Stimulated activated CD8-positive, alpha-beta memory T cell treated with anti-CD3 and anti-CD28 coated beads, Interleukin-2, amount 100 ng/mL, for 48 hours (primary cell): Measurements from ENCODE around the gene PLEKHO2.
"Not testable (repeated sequence)": the region's sequence is repeated elsewhere in the genome, so short reads cannot be mapped to it uniquely, and the experiment has no call there.

Experiments used
- DNase-seq, 2 donors: peaks; one replicate each; pipeline ENCODE4 v3.0.0-alpha.2; 2020; ENCODE audit warnings: low read depth in 2 of 2

Gene PLEKHO2

GRCh38 chr15:64841344-64842095 lies at the start of gene PLEKHO2:
Gene PLEKHO2 (plus strand): TSS chr15:64841915. CDS start chr15:64842017, 102 bp downstream.
- DNase-seq = peak; percentile 81 to 88

DNA sequence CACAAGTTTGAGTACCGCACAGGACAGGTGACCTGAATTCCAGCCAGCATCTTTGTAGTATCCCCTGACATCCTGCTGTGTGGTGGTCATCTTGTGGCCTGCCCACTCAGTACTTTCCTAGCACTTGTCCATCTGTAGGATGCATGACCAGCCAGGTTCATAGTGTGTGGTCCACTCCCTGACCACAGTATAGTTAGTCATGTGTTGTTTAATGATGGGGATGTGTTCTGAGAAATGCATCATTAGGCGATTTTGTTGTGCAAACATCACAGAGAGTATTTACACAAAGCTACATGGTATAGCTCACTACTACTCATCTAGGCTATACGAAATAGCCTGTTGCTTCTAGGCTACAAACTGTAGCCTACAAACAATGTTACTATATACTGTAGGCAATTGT lies 49.4 kb upstream of the PLEKHO2 start:
- no peak for DNase-seq

GRCh38 chr15:64795299-64795698 lies 46.4 kb upstream of the PLEKHO2 start:
- DNase-seq = not testable (repeated sequence)

- not testable (repeated sequence) for DNase-seq
Measured at GRCh38 chr15:64795921-64796320, 45.8 kb upstream of the PLEKHO2 start.

DNA sequence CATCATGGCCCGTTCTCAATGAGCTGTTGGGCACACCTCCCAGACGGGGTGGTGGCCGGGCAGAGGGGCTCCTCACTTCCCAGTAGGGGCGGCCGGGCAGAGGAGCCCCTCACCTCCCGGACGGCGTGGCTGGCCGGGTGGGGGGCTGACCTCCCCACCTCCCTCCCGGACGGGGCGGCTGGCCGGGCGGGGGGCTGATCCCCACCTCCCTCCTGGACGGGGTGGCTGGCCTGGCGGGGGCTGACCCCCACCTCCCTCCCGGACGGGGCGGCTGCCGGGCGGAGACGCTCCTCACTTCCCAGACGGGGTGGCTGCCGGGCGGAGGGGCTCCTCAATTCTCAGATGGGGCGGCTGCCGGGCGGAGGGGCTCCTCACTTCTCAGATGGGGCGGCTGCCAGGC lies 42.8 kb upstream of the PLEKHO2 start:
- DNase-seq = not testable (repeated sequence)

DNA sequence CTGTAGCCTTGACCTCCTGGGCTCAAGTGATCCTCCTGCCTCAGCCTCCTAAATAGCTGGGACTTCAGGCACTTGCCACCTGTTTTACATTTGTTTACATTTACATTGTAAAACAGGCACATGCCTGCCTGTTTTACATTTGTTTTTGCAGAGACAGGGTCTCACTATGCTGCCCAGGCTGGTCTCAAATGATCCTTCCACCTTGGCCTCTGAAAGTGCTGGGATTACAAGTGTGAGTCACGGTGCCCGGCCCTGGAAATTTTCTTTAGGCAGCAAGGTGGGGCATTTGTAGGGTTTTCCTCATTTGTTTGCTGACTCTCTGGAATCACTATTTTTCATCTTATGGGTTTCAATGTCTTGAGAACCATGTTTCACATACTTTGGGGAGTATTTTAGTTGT lies 41.2 kb upstream of the PLEKHO2 start:
- no peak for DNase-seq

- DNase-seq = no peak
Measured at GRCh38 chr15:64803526-64803925, 38.2 kb upstream of the PLEKHO2 start.

GRCh38 chr15:64804619-64805018 lies 37.1 kb upstream of the PLEKHO2 start:
- DNase-seq = no peak

DNA sequence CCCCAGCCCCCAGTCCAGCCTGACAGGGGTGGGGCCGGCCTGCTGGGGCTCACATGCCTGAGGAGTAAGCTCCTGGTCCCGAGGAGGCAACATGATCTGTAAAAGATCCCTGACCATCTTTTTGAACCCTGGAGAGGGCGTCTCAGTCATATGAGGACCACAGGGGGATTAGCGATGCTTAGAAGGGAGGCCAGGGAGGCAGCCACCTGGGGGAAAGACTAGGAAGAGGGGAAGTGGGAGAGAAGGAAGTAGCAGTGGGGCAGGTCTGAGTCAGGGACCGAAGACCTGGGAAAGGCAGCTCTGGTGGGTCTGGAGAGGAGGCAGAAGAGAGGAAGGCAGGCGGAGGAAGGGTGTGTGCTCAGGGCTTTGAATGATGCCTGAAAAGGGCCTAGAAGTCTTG lies 35.2 kb upstream of the PLEKHO2 start:
- DNase-seq = no peak

- no peak for DNase-seq
Measured at GRCh38 chr15:64807051-64807749, 34.5 kb upstream of the PLEKHO2 start.

DNA sequence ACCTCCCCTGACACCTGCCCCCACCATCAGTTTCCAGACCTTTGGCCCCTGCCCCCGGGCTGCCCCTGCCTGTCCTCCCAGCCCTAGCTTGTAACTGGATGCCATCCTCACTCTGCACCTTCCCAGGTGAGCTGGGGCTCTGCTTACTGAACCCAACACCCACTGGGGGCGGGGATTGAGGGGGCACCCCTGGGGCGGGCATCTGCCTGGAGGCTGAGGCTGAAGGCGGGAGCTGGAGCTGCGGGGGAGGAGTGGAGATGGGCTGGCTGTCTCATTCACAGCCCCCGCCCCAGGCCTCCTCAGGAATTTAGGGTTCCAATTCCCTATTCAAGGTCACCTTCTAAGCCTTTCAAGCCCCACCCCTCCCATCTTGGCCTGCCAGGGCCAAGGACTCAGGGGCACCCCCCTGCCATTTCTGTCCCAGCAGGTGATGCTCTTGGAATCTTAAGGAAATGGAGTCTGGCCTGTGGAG lies 33.9 kb upstream of the PLEKHO2 start:
- no peak for DNase-seq

- no peak for DNase-seq
Measured at GRCh38 chr15:64808785-64809453, 32.8 kb upstream of the PLEKHO2 start.

- DNase-seq = peak; percentile 51 to 61
Measured at GRCh38 chr15:64809649-64810496, 31.8 kb upstream of the PLEKHO2 start.

DNA sequence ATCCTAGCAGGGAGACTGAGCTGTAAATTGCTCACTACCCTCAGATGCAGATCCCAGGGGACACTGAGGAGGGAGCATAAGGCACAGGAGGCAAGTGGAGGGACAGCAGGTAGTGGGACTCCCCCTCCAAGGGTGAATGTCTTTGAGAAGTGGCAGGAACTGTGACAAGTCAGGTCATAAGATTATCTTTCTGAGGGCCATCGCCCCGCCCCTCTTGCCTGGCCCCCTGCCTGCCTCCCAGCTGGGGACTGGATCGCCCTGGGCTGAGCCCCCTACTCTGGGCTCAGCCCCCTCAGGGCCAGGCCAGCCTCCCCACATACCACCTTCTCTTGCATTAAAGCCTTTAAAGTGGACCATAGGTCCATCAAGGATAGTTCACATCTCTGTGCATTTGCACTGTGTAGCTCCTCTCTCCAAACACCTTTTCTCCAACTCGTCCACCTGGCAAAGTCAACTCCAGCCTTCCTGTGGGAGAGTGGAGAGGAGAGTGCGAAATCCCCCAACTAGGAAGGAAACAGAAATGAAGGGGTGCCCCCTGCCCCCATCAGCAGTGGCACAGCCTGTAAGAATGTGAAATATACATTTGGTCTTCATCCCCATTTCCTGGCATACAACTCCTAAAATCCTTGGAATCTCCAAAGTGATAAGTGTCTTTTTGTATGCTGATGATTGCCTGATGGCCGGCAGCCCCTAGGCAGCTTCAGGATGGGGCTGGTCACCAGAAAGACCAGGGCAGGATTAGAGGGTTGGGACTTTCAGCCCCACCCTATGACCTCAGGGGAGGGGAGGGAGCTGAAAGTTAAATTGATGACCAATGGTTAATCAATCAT lies 31.0 kb upstream of the PLEKHO2 start:
- no peak for DNase-seq

DNA sequence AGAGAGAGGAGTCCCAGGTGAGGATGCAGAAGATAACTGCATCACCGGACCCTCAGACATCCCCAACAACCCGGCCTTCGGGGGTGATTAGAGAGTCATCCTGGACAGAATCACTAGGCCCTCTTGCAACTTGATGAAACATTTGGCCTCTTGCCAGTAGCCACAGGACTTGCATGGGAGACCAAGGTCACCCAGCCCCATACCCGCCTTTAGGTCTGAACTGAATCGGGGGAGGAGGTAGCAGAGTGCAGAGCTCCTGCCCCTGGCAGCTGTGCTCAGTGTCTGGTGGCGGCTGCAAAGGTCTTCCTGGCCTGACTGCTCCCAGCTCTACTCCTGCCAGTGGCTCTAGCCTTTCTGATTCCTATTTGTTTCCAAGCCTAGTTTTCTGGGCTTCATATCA lies 28.6 kb upstream of the PLEKHO2 start:
- no peak for DNase-seq

DNA sequence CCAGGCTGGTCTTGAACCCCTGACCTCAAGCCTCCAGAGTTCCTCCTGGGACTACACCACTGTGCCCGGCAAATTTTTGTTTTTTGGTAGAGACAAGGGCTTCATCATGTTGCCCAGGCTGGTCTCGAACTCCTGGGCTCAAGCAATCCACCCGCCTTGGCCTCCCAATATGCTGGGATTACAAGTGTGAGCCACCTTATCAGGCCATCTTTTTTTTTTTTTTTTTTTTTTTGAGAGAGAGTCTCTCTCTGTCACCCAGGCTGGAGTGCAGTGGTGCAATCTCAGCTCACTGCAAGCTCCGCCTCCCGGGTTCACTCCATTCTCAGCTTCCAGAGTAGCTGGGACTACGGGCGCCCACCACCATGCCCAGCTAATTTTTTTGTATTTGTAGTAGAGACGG lies 27.4 kb upstream of the PLEKHO2 start:
- not testable (repeated sequence) for DNase-seq

GRCh38 chr15:64814965-64815364 lies 26.8 kb upstream of the PLEKHO2 start:
- not testable (repeated sequence) for DNase-seq

GRCh38 chr15:64816452-64816851 lies 25.3 kb upstream of the PLEKHO2 start:
- no peak for DNase-seq

DNA sequence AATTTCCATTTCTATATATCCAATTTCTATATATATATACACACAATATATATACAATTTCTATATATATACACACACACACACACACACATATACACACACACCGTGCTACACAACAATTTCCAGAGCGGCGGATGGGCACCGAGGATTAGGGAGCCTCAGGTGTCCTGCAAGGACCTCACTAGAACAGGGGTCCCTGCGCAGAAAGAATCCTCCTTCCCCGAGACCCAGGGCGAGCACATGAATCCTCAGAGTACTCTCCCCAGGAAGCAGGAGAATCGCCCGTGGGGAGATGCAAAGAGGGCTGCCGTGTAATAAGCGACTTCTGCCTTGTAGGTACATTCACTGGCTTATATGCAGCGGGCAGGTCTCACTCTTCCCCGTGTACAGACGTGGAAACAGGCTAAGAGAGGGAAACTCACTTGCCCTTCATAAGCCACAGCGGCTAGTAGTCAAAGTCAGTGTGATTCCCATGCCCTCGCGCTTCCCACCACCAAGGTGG lies 16.7 kb upstream of the PLEKHO2 start:
- no peak for DNase-seq
